Activated CD8-positive, alpha-beta T cell treated with anti-CD3 and anti-CD28 coated beads, Interleukin-2, amount 10 ng/mL, durations not matched to agents 7 days and 5 days (primary cell): ENCODE measurements around the gene PTPN11. TPM values are rescaled to one million over a fixed set of nuclear protein-coding genes. Genes with fewer than 3 reads are reported as not detected.

Experiments
- ATAC-seq: fragments of 150-1000 bp; cut with Tn5 transposase; one replicate; pipeline ENCODE4 v1.10.0; 2021; ENCODE audit warnings: moderate library complexity
- CTCF ChIA-PET: fragments of 350-600 bp; sonication (Branson Sonifier 250); formaldehyde crosslinking; loops from one replicate; lab custom pipeline; 2021; ENCODE audit warnings: antibody characterized with exemption; lab: Charles Lee
- POLR2A ChIA-PET: fragments of 350-600 bp; sonication (Branson Sonifier 250); formaldehyde crosslinking; loops from one replicate; lab custom pipeline; 2021; ENCODE audit warnings: antibody characterized with exemption; lab: Charles Lee
- DNase-seq: peaks from one replicate; pipeline ENCODE4 v3.0.0-alpha.2; 2020
- H3K27ac Mint-ChIP-seq: one replicate; pipeline ENCODE4 v1.8.0; 2021; ENCODE audit warnings: mild to moderate bottlenecking, mixed read lengths
- H3K27me3 Mint-ChIP-seq: one replicate; pipeline ENCODE4 v1.8.0; 2021; ENCODE audit warnings: low read depth, mixed read lengths
- H3K36me3 Mint-ChIP-seq: one replicate; pipeline ENCODE4 v1.8.0; 2021; ENCODE audit warnings: low read depth, mixed read lengths
- H3K4me1 Mint-ChIP-seq: one replicate; pipeline ENCODE4 v1.8.0; 2021; ENCODE audit warnings: low read depth, mixed read lengths
- H3K4me3 Mint-ChIP-seq: one replicate; pipeline ENCODE4 v1.8.0; 2021; ENCODE audit warnings: mild to moderate bottlenecking, mixed read lengths
- H3K9me3 Mint-ChIP-seq: one replicate; pipeline ENCODE4 v1.8.0; 2022; ENCODE audit warnings: mixed read lengths; ENCODE audit not compliant: insufficient read depth
- total RNA-seq, 2 experiments: library from RNA; stranded (reverse); gene quantifications; one replicate each; pipeline ENCODE4 v1.2.3, GENCODE V29; 2021

PTPN11 gene
- total RNA-seq, result 100 to 1,000 TPM; 106 to 112 TPM

DNA sequence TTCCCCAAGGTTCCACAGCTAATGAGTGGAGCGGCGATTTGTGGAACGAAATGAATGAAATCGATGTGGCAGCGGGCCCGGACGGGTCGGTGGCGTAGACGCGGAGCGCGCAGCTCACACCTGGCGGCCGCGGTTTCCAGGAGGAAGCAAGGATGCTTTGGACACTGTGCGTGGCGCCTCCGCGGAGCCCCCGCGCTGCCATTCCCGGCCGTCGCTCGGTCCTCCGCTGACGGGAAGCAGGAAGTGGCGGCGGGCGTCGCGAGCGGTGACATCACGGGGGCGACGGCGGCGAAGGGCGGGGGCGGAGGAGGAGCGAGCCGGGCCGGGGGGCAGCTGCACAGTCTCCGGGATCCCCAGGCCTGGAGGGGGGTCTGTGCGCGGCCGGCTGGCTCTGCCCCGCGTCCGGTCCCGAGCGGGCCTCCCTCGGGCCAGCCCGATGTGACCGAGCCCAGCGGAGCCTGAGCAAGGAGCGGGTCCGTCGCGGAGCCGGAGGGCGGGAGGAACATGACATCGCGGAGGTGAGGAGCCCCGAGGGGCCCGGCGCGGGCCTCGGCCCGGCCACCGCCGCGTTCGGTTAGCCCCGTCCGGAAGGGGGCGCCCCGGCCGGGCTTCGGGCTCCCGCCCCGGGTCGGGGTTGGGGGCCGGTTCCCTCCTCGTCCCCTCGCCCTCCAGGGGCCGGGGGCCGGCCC lies at the start of gene PTPN11:
Gene PTPN11, plus strand, starts transcription at position 340 of the 689 bp plus-strand sequence. Its CDS starts 165 bp downstream, at position 505.
- H3K27ac Mint-ChIP-seq, result peak within 1 kb of the TSS; percentile 98
- ChIA-PET CTCF (no interaction called here), POLR2A (interaction anchor here (0.6 to 1.8 kb wide), 16 partner anchors 9 to 1411 kb away, joined by 3 to 7 read pairs (median 3); partner anchors contain the start of genes ACAD10, MAPKAPK5 and OAS2)
- peak within 1 kb of the TSS; percentile 96 for H3K4me3 Mint-ChIP-seq
- peaks cover 40% of the 10 kb centered on the region for H3K4me1 Mint-ChIP-seq
- peaks cover 3% of the 10 kb centered on the region for H3K27me3 Mint-ChIP-seq
- H3K9me3 Mint-ChIP-seq, result no peaks in the 10 kb centered on the region
- peak; percentile 92 for DNase-seq
- peaks cover 11% of the 10 kb centered on the region for H3K36me3 Mint-ChIP-seq
- peak; percentile 90 for ATAC-seq

DNA sequence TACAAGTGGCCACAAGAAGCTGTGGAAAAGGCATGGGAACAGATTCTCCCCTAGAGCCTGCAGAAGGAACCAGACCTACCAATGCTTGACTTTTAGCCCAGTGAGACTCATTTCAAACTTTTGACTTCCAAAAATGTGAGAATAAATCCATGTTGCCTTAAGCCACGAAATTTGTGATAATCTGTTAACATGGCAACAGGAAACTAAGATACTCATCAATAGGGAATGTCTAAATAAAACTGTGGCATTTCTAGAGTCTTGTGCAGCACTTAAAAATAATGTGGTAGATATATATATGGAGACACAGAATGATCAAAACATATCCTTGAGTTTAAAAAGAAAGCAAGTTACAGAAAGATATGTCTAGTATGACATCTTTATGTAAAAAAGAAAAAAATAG lies 48.5 kb upstream of the PTPN11 start:
- ChIA-PET POLR2A (no interaction called here), CTCF (no interaction called here)
- Mint-ChIP-seq H3K4me1 (peaks cover 6% of the 10 kb centered on the region), H3K36me3 (no peaks in the 10 kb centered on the region), H3K27ac (no peak overlapping the region), H3K9me3 (no peaks in the 10 kb centered on the region), H3K4me3 (no peak overlapping the region), H3K27me3 (no peaks in the 10 kb centered on the region)
- no peak for ATAC-seq
- DNase-seq, result no peak

DNA sequence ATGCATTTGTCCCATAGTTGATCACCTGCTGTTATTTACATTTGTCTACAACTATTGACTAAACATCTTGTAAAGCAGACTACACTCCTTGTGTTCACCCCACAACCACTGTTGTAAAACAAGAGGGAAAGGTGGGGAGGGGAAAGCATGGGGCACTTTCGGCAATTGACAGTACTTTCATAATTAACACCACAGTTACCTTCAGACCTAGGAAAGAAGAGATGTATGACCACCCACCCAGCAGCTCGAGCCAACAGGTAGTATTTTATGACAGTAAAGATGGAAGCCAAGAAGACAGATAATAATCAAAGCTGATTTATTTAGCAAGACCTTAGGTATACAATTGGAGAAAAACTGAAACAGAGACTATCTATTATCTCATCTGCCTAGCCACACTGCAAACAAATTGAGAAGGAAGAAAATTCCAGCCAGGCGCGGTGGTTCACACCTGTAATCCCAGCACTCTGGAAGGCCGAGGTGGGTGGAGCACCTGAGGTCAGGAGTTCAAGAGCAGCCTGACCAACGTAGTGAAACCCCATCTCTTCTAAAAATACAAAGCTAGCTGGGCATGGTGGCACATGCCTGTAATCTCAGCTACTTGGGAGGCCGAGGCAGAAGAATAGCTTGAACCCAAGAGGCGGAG lies 47.8 kb upstream of the PTPN11 start:
- H3K4me1 Mint-ChIP-seq, result peaks cover 6% of the 10 kb centered on the region
- ChIA-PET CTCF (no interaction called here), POLR2A (interaction anchor here (1.0 kb wide), 1 partner anchor 685 kb away, joined by 3 read pairs; the partner anchor contains the start of gene ACAD10)
- H3K27me3 Mint-ChIP-seq, result no peaks in the 10 kb centered on the region
- ATAC-seq (no peak), DNase-seq (no peak)
- H3K4me3 Mint-ChIP-seq, result no peak overlapping the region
- H3K9me3 Mint-ChIP-seq, result no peaks in the 10 kb centered on the region
- no peak overlapping the region for H3K27ac Mint-ChIP-seq
- H3K36me3 Mint-ChIP-seq, result no peaks in the 10 kb centered on the region

DNA sequence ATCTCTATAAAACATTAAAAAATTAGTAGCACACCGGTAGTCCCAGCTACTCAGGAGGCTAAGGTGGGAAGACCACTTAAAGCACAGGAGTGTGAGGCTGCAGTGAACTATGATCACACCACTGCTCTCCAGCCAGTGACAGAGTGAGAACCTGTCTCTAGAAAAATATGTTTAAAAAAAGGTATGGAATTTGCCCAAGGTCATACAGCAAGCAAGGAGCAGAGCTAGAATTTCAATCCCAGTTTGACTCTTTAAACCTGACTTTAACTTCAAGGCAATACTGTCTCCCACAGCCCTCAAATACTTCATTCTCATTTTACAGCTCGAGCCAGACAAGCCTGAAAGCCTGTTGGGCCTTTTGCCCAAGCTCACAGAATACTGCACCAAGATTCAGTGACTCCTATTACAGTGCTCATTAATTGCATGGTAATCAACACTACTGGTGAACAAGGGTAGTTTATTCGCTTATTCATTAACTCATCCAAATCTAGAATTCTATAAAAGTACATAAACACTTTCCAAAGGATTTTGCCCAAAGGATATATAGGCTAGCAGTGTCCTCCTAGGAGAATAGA lies 44.5 kb upstream of the PTPN11 start:
- DNase-seq (no peak), ATAC-seq (no peak)
- H3K4me1 Mint-ChIP-seq, result peaks cover 6% of the 10 kb centered on the region
- no peaks in the 10 kb centered on the region for H3K27me3 Mint-ChIP-seq
- no peak overlapping the region for H3K4me3 Mint-ChIP-seq
- ChIA-PET POLR2A (no interaction called here), CTCF (interaction anchor here (0.5 to 0.9 kb wide), 2 partner anchors 13 to 52 kb away, joined by 3 read pairs; no protein-coding TSS in a partner anchor)
- no peak overlapping the region for H3K27ac Mint-ChIP-seq
- no peaks in the 10 kb centered on the region for H3K36me3 Mint-ChIP-seq
- H3K9me3 Mint-ChIP-seq, result no peaks in the 10 kb centered on the region

DNA sequence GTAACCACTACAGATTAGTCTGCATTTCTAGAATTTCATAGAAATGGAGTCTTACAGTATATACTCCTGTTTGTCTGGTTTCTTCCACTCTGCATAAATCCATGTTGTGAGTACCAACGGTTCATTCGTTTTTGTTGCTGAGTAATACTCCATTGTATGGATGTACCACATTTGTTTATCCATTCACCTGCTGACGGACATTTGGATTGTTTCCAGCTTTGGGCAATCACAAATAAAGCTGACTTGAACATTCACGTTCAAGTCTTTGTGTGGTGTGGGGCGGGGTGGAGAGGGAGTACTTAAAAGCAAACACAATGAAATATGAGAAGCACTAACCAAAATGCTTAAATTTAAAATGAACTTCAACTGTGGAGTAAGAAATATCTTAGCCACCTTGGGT lies 43.6 kb upstream of the PTPN11 start:
- CTCF ChIA-PET, result no interaction called here
- H3K36me3 Mint-ChIP-seq, result no peaks in the 10 kb centered on the region
- no peaks in the 10 kb centered on the region for H3K9me3 Mint-ChIP-seq
- POLR2A ChIA-PET, result no interaction called here
- H3K27ac Mint-ChIP-seq, result no peak overlapping the region
- DNase-seq (no peak), ATAC-seq (no peak)
- H3K27me3 Mint-ChIP-seq, result no peaks in the 10 kb centered on the region
- H3K4me3 Mint-ChIP-seq, result no peak overlapping the region
- peaks cover 10% of the 10 kb centered on the region for H3K4me1 Mint-ChIP-seq

DNA sequence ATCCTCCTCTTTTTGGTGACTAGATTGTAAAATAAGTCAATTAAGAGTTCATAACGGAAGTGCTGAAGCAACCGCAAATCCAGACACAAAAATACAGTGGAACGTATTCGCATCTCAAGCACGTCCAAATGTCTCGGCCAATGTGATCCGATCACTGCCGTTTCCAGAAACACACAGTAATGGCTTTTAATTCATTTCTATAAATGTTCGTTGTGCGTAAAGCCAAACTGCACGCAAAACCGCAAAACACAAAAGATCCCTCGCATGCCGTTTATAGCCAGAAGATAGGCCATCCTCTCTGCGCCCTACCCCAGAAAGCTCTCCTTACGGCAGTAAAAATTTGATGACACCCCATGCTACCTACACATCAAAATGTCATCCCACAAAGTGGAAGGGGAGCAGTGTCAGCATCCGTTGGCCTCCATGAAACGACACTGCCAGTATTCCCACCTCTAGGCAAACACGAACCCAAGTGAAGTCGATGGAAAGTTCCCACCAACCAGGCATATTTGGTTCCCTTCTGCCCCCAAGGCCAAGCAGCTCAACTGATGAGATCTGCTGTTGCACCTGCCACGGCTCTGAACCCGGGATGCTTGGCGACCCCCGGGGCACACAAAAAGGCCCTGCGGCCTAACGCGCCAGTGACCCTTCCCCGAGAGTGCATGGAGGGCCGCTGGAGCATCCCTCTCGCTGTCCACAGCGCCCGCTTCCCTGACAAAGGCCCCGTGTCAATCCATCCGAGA lies 37.9 kb upstream of the PTPN11 start:
- H3K9me3 Mint-ChIP-seq, result no peaks in the 10 kb centered on the region
- DNase-seq (no peak), ATAC-seq (no peak)
- POLR2A ChIA-PET, result no interaction called here
- H3K27me3 Mint-ChIP-seq, result no peaks in the 10 kb centered on the region
- H3K27ac Mint-ChIP-seq, result peak overlapping the region; percentile 92
- peaks cover 3% of the 10 kb centered on the region for H3K36me3 Mint-ChIP-seq
- peaks cover 22% of the 10 kb centered on the region for H3K4me1 Mint-ChIP-seq
- peak overlapping the region; percentile 97 for H3K4me3 Mint-ChIP-seq
- CTCF ChIA-PET, result interaction anchor here (1.2 kb wide), 1 partner anchor 183 kb away, joined by 4 read pairs; no protein-coding TSS in a partner anchor

DNA sequence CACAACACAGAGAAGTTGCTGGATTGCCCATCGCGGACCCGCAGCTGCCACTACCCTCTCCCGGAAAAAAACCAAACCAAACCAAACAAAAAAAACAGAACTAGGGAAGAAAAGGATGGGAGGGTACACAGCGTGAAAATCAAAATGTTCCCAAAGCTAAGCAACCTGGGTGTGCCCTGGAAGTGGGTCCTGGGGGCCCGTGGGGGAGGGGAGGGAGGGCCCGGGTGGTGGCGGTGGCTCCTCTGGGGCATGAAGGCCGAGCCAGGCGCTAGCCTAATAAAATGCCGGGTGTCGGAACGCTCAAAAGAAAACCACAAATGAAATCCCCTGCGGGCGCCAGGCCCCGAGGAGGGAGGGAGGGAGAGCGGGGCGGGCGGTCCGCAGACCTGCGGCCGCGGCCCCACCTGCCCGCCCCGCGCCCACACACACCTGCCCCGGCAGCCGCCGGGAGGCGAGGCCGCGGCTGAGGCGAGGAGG lies 37.3 kb upstream of the PTPN11 start:
- Mint-ChIP-seq H3K27me3 (no peaks in the 10 kb centered on the region), H3K36me3 (peaks cover 3% of the 10 kb centered on the region), H3K9me3 (no peaks in the 10 kb centered on the region), H3K4me3 (peak overlapping the region; percentile 97), H3K27ac (peak overlapping the region; percentile 92), H3K4me1 (peaks cover 22% of the 10 kb centered on the region)
- peak; percentile 41 for ATAC-seq
- ChIA-PET CTCF (interaction anchor here (1.2 kb wide), 1 partner anchor 183 kb away, joined by 4 read pairs; no protein-coding TSS in a partner anchor), POLR2A (no interaction called here)
- DNase-seq, result peak; percentile 46

DNA sequence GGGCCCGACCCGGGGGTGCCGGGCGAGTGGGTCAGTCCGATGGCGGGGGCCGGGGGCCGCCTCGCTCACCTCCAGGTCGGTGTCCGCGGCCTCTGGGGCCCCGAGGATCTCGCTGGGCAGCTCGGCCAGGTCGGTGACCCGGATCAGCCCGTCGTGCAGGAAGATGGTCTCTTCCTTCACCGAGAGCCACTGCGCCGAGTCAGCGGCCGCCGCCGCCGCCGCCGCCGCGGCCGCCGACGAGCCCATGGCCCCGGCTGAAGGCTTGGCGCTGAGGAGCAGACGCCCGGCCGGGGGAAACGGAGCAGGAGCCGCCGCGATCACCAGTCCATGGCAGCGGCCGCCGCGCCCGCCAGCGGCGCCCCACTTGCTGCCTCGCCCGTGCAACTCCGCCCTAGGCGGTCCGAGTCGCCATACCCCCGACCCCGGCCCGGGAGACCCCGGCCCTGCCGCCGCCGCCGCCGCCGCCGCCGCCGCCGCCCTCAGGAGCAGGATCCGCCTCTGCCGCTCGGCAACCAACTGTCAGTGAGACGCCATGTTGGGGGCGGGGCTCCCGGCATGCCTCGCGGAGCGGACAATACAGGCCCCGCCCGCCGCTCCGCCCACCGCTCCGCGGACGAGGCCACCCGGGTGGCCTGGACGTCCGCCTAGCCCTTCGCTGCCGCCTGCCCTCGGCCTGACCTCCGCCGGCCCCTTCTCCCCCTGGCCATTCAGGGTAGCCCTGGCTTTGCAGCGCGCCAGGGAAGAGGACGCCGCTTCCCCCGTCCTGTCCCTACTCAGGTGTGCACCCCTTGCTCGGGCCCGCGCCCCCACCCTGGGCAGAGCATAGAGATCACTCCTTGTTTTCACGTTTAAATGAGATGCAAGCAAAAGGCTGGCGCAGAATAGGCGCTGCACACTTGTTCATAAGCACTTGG lies 36.6 kb upstream of the PTPN11 start, which contains the start of gene HECTD4:
Gene HECTD4, minus strand, starts transcription at position 549 of the 914 bp plus-strand sequence. Its CDS starts 303 bp downstream, at position 246.
- DNase-seq (peak; percentile 95), ATAC-seq (peak; percentile 98)
- ChIA-PET CTCF (interaction anchor here (1.2 kb wide), 1 partner anchor 184 kb away, joined by 4 read pairs; no protein-coding TSS in a partner anchor), POLR2A (no interaction called here)
- Mint-ChIP-seq H3K9me3 (no peaks in the 10 kb centered on the region), H3K27ac (peak within 1 kb of the TSS; percentile 92), H3K27me3 (no peaks in the 10 kb centered on the region), H3K36me3 (peaks cover 3% of the 10 kb centered on the region), H3K4me1 (peaks cover 27% of the 10 kb centered on the region), H3K4me3 (peak within 1 kb of the TSS; percentile 97)

DNA sequence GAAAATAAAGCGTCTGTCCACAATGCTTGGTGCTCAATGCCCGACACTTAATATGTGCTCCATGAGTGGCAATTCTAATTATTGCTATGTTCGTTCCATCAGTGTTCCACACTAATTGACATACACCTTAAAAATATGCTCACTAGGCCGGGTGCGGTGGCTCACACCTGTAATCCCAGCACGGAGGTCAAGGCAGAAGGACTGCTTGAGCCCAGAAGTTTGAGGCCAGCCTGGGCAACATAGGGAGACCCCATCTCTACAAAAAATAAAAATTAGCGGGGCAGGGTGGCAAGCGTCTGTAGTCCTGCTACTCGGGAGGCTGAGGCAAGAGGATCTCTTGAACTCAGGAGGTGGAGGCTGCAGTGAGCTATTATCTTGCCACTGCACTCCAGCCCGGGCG lies 35.9 kb upstream of the PTPN11 start:
- Mint-ChIP-seq H3K9me3 (no peaks in the 10 kb centered on the region), H3K27ac (peak overlapping the region; percentile 89), H3K27me3 (no peaks in the 10 kb centered on the region), H3K36me3 (peaks cover 3% of the 10 kb centered on the region), H3K4me3 (peak overlapping the region; percentile 83), H3K4me1 (peaks cover 32% of the 10 kb centered on the region)
- DNase-seq (no peak), ATAC-seq (no peak)
- CTCF ChIA-PET, result no interaction called here
- POLR2A ChIA-PET, result no interaction called here

DNA sequence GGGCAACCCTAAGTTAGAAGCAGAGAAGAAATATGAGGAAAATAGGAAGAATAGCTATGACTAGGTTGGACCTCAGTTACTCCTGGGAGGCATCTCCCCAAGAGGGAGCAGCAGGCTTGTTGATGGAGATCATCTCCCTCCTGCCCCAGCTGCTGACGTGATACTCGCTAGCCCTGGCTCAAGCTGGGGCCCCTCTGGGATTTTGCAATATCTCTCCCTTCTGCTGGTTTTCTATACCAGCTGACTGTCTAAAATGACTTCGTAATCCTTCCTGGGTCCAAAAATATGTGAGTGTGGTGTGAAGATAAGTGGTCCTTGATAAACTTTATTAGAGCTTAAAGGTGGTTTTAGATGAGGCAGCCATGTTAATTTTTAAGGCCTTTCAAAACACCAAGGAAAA lies 32.0 kb upstream of the PTPN11 start:
- H3K27me3 Mint-ChIP-seq, result peaks cover 5% of the 10 kb centered on the region
- no peak for DNase-seq
- no peak for ATAC-seq
- ChIA-PET CTCF (interaction anchor here (0.6 to 3.9 kb wide), 43 partner anchors 9 to 756 kb away, joined by 3 to 109 read pairs (median 4); no protein-coding TSS in a partner anchor), POLR2A (interaction anchor here (1.0 to 1.1 kb wide), 2 partner anchors 189 to 262 kb away, joined by 4 read pairs; partner anchors contain the start of gene TRAFD1)
- H3K27ac Mint-ChIP-seq, result no peak overlapping the region
- no peaks in the 10 kb centered on the region for H3K9me3 Mint-ChIP-seq
- peaks cover 14% of the 10 kb centered on the region for H3K4me1 Mint-ChIP-seq
- H3K4me3 Mint-ChIP-seq, result no peak overlapping the region
- no peaks in the 10 kb centered on the region for H3K36me3 Mint-ChIP-seq
